CD4-positive, alpha-beta T cell treated with Interleukin-17A for 1 hour (primary cell): ENCODE measurements around the gene NPC1.
"Not testable (repeated sequence)": the region's sequence is repeated elsewhere in the genome, so short reads cannot be mapped to it uniquely, and the experiment has no call there.

Experiments
- DNase-seq: peaks from one replicate; pipeline ENCODE4 v3.0.0-alpha.2; 2020

Gene NPC1

GRCh38 chr18:23586249-23587196 is at the start of gene NPC1:
Gene NPC1, minus strand, starts transcription at chr18:23586506. Its CDS starts 163 bp downstream, at chr18:23586343.
- DNase-seq, result peak; percentile 92

- DNase-seq, result no peak
Observed at GRCh38 chr18:23636071-23636399, 49.7 kb upstream of the NPC1 start.

GRCh38 chr18:23635283-23636070 is 49.2 kb upstream of the NPC1 start:
- no peak for DNase-seq

- DNase-seq, result no peak
Observed at GRCh38 chr18:23634692-23635091, 48.4 kb upstream of the NPC1 start.

GRCh38 chr18:23632615-23633014 is 46.3 kb upstream of the NPC1 start:
- no peak for DNase-seq

GRCh38 chr18:23631746-23632145 is 45.4 kb upstream of the NPC1 start:
- no peak for DNase-seq

- no peak for DNase-seq
Observed at GRCh38 chr18:23631312-23631711, 45.0 kb upstream of the NPC1 start.

GRCh38 chr18:23629444-23629946 is 43.2 kb upstream of the NPC1 start:
- DNase-seq, result no peak

GRCh38 chr18:23627970-23628369 is 41.7 kb upstream of the NPC1 start:
- DNase-seq, result no peak

- DNase-seq, result no peak
Observed at GRCh38 chr18:23627321-23627720, 41.0 kb upstream of the NPC1 start.

- DNase-seq, result no peak
Observed at GRCh38 chr18:23626451-23627279, 40.4 kb upstream of the NPC1 start.

GRCh38 chr18:23623040-23623439 is 36.7 kb upstream of the NPC1 start:
- DNase-seq, result no peak

GRCh38 chr18:23619388-23619881 is 33.1 kb upstream of the NPC1 start:
- DNase-seq, result peak; percentile 6

- DNase-seq, result no peak
Observed at GRCh38 chr18:23618862-23619387, 32.6 kb upstream of the NPC1 start.

- no peak for DNase-seq
Observed at GRCh38 chr18:23617412-23618014, 31.2 kb upstream of the NPC1 start.

- no peak for DNase-seq
Observed at GRCh38 chr18:23616258-23616657, 30.0 kb upstream of the NPC1 start.

GRCh38 chr18:23614891-23615290 is 28.6 kb upstream of the NPC1 start:
- no peak for DNase-seq

GRCh38 chr18:23614413-23614812 is 28.1 kb upstream of the NPC1 start:
- no peak for DNase-seq

GRCh38 chr18:23613091-23613475 is 26.8 kb upstream of the NPC1 start:
- not testable (repeated sequence) for DNase-seq

- no peak for DNase-seq
Observed at GRCh38 chr18:23612434-23613090, 26.3 kb upstream of the NPC1 start.

GRCh38 chr18:23609390-23610023 is 23.2 kb upstream of the NPC1 start:
- no peak for DNase-seq
